Muscle layer of colon (tissue), 2 donors: ENCODE results near the gene GREB1L.

Source experiments
- H3K27ac ChIP-seq: one replicate; pipeline ENCODE4 v1.7.0; 2013; ENCODE audit warnings: low read depth, mild to moderate bottlenecking, low read length, moderate library complexity
- H3K27me3 ChIP-seq, 2 donors: one replicate each; pipeline ENCODE4 v1.7.0; 2013; ENCODE audit warnings: low read length in 2 of 2, mild to moderate bottlenecking in 2 of 2; ENCODE audit not compliant: insufficient read depth in 2 of 2, control insufficient read depth in 1 of 2
- H3K36me3 ChIP-seq: one replicate; pipeline ENCODE4 v1.7.0; 2013; ENCODE audit warnings: mild to moderate bottlenecking, low read length; ENCODE audit not compliant: insufficient read depth
- H3K4me1 ChIP-seq: one replicate; pipeline ENCODE4 v1.7.0; 2013; ENCODE audit warnings: mild to moderate bottlenecking, low read length; ENCODE audit not compliant: insufficient read depth
- H3K4me3 ChIP-seq, 2 donors: one replicate each; pipeline ENCODE4 v1.7.0; 2013; ENCODE audit warnings: low read length in 2 of 2, low read depth in 1 of 2, mild to moderate bottlenecking in 1 of 2, moderate library complexity in 1 of 2
- H3K9ac ChIP-seq: one replicate; pipeline ENCODE4 v1.7.0; 2013; ENCODE audit warnings: low read length
- H3K9me3 ChIP-seq: one replicate; pipeline ENCODE4 v1.7.0; 2013; ENCODE audit warnings: mild to moderate bottlenecking, low read length
- donor health status: abdominal sarcoma.
- donor health status: Adenocarcinoma of cecum.

GREB1L gene

GRCh38 chr18:21291106-21291505 is 49.1 kb downstream of the GREB1L start:
- H3K36me3 ChIP-seq = no peaks in the 10 kb centered on the region
- no peak overlapping the region for H3K9ac ChIP-seq
- no peaks in the 10 kb centered on the region for H3K9me3 ChIP-seq

GRCh38 chr18:21293479-21293878 is 51.4 kb downstream of the GREB1L start:
- H3K27me3 ChIP-seq = no peaks in the 10 kb centered on the region
- no peaks in the 10 kb centered on the region for H3K36me3 ChIP-seq
- no peak overlapping the region for H3K27ac ChIP-seq
- H3K9me3 ChIP-seq = no peaks in the 10 kb centered on the region
- H3K4me3 ChIP-seq = no peak overlapping the region
- H3K4me1 ChIP-seq = no peaks in the 10 kb centered on the region
- no peak overlapping the region for H3K9ac ChIP-seq

More at GRCh38 chr18:21291106-21291505, 49.1 kb downstream of the GREB1L start:
- Histone ChIP-seq H3K4me3 (no peak overlapping the region), H3K4me1 (no peaks in the 10 kb centered on the region), H3K27me3 (no peaks in the 10 kb centered on the region), H3K27ac (no peak overlapping the region)

- no peak overlapping the region for H3K27ac ChIP-seq
- no peaks in the 10 kb centered on the region for H3K4me1 ChIP-seq
- no peaks in the 10 kb centered on the region for H3K9me3 ChIP-seq
- no peak overlapping the region for H3K4me3 ChIP-seq
- no peak overlapping the region for H3K9ac ChIP-seq
- no peaks in the 10 kb centered on the region for H3K36me3 ChIP-seq
- H3K27me3 ChIP-seq = no peaks in the 10 kb centered on the region
Observed at GRCh38 chr18:21295101-21295500, 53.1 kb downstream of the GREB1L start.

- H3K27me3 ChIP-seq = no peaks in the 10 kb centered on the region
- H3K4me3 ChIP-seq = no peak overlapping the region
- no peaks in the 10 kb centered on the region for H3K4me1 ChIP-seq
- no peaks in the 10 kb centered on the region for H3K9me3 ChIP-seq
- no peaks in the 10 kb centered on the region for H3K36me3 ChIP-seq
- H3K27ac ChIP-seq = no peak overlapping the region
- no peak overlapping the region for H3K9ac ChIP-seq
Observed at GRCh38 chr18:21296045-21296444, 54.0 kb downstream of the GREB1L start.

- Histone ChIP-seq H3K27ac (no peak overlapping the region), H3K9ac (no peak overlapping the region), H3K4me3 (no peak overlapping the region), H3K9me3 (no peaks in the 10 kb centered on the region), H3K4me1 (no peaks in the 10 kb centered on the region), H3K27me3 (no peaks in the 10 kb centered on the region), H3K36me3 (no peaks in the 10 kb centered on the region)
Observed at GRCh38 chr18:21298351-21298750, 56.3 kb downstream of the GREB1L start.

GRCh38 chr18:21300035-21300907 is 58.2 kb downstream of the GREB1L start:
- Histone ChIP-seq H3K4me3 (no peak overlapping the region), H3K36me3 (no peaks in the 10 kb centered on the region), H3K27me3 (no peaks in the 10 kb centered on the region), H3K9ac (no peak overlapping the region), H3K27ac (no peak overlapping the region), H3K9me3 (no peaks in the 10 kb centered on the region), H3K4me1 (no peaks in the 10 kb centered on the region)

- Histone ChIP-seq H3K27ac (no peak overlapping the region), H3K9me3 (no peaks in the 10 kb centered on the region), H3K9ac (no peak overlapping the region)
Observed at GRCh38 chr18:21300908-21301200, 58.8 kb downstream of the GREB1L start.

GRCh38 chr18:21303445-21303844 is 61.4 kb downstream of the GREB1L start:
- no peaks in the 10 kb centered on the region for H3K36me3 ChIP-seq
- H3K4me3 ChIP-seq = no peak overlapping the region
- no peaks in the 10 kb centered on the region for H3K9me3 ChIP-seq
- no peaks in the 10 kb centered on the region for H3K27me3 ChIP-seq
- no peak overlapping the region for H3K27ac ChIP-seq
- no peak overlapping the region for H3K9ac ChIP-seq
- H3K4me1 ChIP-seq = no peaks in the 10 kb centered on the region

More at GRCh38 chr18:21300908-21301200, 58.8 kb downstream of the GREB1L start:
- H3K27me3 ChIP-seq = no peaks in the 10 kb centered on the region
- H3K4me3 ChIP-seq = no peak overlapping the region
- H3K4me1 ChIP-seq = no peaks in the 10 kb centered on the region
- H3K36me3 ChIP-seq = no peaks in the 10 kb centered on the region

GRCh38 chr18:21303895-21304294 is 61.9 kb downstream of the GREB1L start:
- H3K36me3 ChIP-seq = no peaks in the 10 kb centered on the region
- no peaks in the 10 kb centered on the region for H3K27me3 ChIP-seq
- no peaks in the 10 kb centered on the region for H3K4me1 ChIP-seq
- no peak overlapping the region for H3K9ac ChIP-seq
- no peak overlapping the region for H3K27ac ChIP-seq
- no peak overlapping the region for H3K4me3 ChIP-seq
- no peaks in the 10 kb centered on the region for H3K9me3 ChIP-seq

- Histone ChIP-seq H3K9ac (no peak overlapping the region), H3K4me3 (no peak overlapping the region), H3K27ac (no peak overlapping the region), H3K4me1 (no peaks in the 10 kb centered on the region), H3K9me3 (no peaks in the 10 kb centered on the region), H3K27me3 (no peaks in the 10 kb centered on the region), H3K36me3 (no peaks in the 10 kb centered on the region)
Observed at GRCh38 chr18:21305621-21306020, 63.6 kb downstream of the GREB1L start.

GRCh38 chr18:21306368-21306767 is 64.3 kb downstream of the GREB1L start:
- Histone ChIP-seq H3K4me1 (no peaks in the 10 kb centered on the region), H3K36me3 (no peaks in the 10 kb centered on the region), H3K27me3 (no peaks in the 10 kb centered on the region), H3K9me3 (no peaks in the 10 kb centered on the region), H3K27ac (no peak overlapping the region), H3K4me3 (no peak overlapping the region), H3K9ac (no peak overlapping the region)

- Histone ChIP-seq H3K9ac (no peak overlapping the region), H3K4me3 (no peak overlapping the region), H3K36me3 (no peaks in the 10 kb centered on the region), H3K27ac (no peak overlapping the region), H3K9me3 (no peaks in the 10 kb centered on the region), H3K27me3 (no peaks in the 10 kb centered on the region), H3K4me1 (no peaks in the 10 kb centered on the region)
Observed at GRCh38 chr18:21307578-21307977, 65.5 kb downstream of the GREB1L start.
